Liver (tissue), 9 donors: ENCODE data around the gene RBBP5. TPM values are rescaled to one million over a fixed set of nuclear protein-coding genes. Genes with fewer than 3 reads are reported as not detected.
A peak's percentile ranks its signal among the peaks of the same experiment; 100 is the strongest.

Source experiments
- DNase-seq: peaks from one replicate; pipeline ENCODE4 v3.0.0-alpha.2; 2017; ENCODE audit warnings: low spot score
- H3K27ac ChIP-seq, 2 donors: one replicate each; pipeline ENCODE4 v1.7.0; 2013; ENCODE audit warnings: inconsistent platforms in 2 of 2, low read length in 2 of 2, control low read depth in 1 of 2, low read depth in 1 of 2, mild to moderate bottlenecking in 1 of 2
- H3K27me3 ChIP-seq, 4 donors: one replicate each; pipeline versions ENCODE4 v1.6.1 to v1.7.0; 2013; ENCODE audit warnings: low read length in 3 of 4, inconsistent platforms in 1 of 4, mild to moderate bottlenecking in 1 of 4, moderate library complexity in 1 of 4; ENCODE audit not compliant: control insufficient read depth in 4 of 4, insufficient read depth in 4 of 4
- H3K36me3 ChIP-seq, 4 donors: one replicate each; pipeline versions ENCODE4 v1.6.1 to v1.7.0; 2013; ENCODE audit warnings: low read length in 3 of 4, mild to moderate bottlenecking in 3 of 4, low read depth in 1 of 4, moderate library complexity in 1 of 4; ENCODE audit not compliant: control insufficient read depth in 4 of 4, insufficient read depth in 3 of 4
- H3K4me1 ChIP-seq, 4 donors: one replicate each; pipeline versions ENCODE4 v1.6.1 to v1.7.0; 2013; ENCODE audit warnings: low read length in 3 of 4, mild to moderate bottlenecking in 3 of 4, moderate library complexity in 1 of 4; ENCODE audit not compliant: control insufficient read depth in 4 of 4, insufficient read depth in 4 of 4
- H3K4me3 ChIP-seq, 3 donors: one replicate each; pipeline versions ENCODE4 v1.6.1 to v1.7.0; 2013; ENCODE audit warnings: low read length in 3 of 3, control low read depth in 1 of 3, low read depth in 1 of 3, mild to moderate bottlenecking in 1 of 3
- H3K9ac ChIP-seq, 2 donors: one replicate each; pipeline ENCODE4 v1.7.0; 2013; ENCODE audit warnings: low read length in 2 of 2, mild to moderate bottlenecking in 2 of 2, moderate library complexity in 2 of 2, control low read depth in 1 of 2, low read depth in 1 of 2
- H3K9me3 ChIP-seq, 4 donors: one replicate each; pipeline versions ENCODE4 v1.6.1 to v1.7.0; 2013; ENCODE audit warnings: low read length in 3 of 4; ENCODE audit not compliant: control insufficient read depth in 4 of 4
- EGR1 ChIP-seq, 2 donors: IDR thresholded peaks; 2 replicates each; pipeline ENCODE4 v1.6.1; 2016 to 2018; ENCODE audit warnings: antibody characterized with exemption in 2 of 2, low read depth in 2 of 2
- FOXA2 ChIP-seq: IDR thresholded peaks from 2 replicates; pipeline ENCODE4 v1.6.1; 2016; ENCODE audit warnings: antibody characterized with exemption
- GABPA ChIP-seq, 2 donors: IDR thresholded peaks in 1 of 2; conservative IDR thresholded peaks in 1 of 2; 2 replicates each; pipeline ENCODE4 v1.6.1; 2016; ENCODE audit warnings: antibody characterized with exemption in 2 of 2, mild to moderate bottlenecking in 1 of 2, moderate library complexity in 1 of 2
- HNF4A ChIP-seq, 2 donors: conservative IDR thresholded peaks; 2 replicates each; pipeline ENCODE4 v1.6.1; 2016; ENCODE audit warnings: antibody characterized with exemption in 2 of 2, mild to moderate bottlenecking in 2 of 2
- HNF4G ChIP-seq: IDR thresholded peaks from 2 replicates; pipeline ENCODE4 v1.6.1; 2016; ENCODE audit warnings: antibody characterized with exemption
- JUND ChIP-seq, 2 donors: IDR thresholded peaks; 2 replicates each; pipeline ENCODE4 v1.6.1; 2016; ENCODE audit warnings: antibody characterized with exemption in 2 of 2
- MAX ChIP-seq: IDR thresholded peaks from 2 replicates; pipeline ENCODE4 v1.6.1; 2016; ENCODE audit warnings: antibody characterized with exemption
- NR2F2 ChIP-seq: IDR thresholded peaks from 2 replicates; pipeline ENCODE4 v1.6.1; 2016; ENCODE audit warnings: antibody characterized with exemption
- RAD21 ChIP-seq, 2 donors: IDR thresholded peaks; 2 replicates each; pipeline ENCODE4 v1.6.1; 2016; ENCODE audit warnings: antibody characterized with exemption in 2 of 2, mild to moderate bottlenecking in 2 of 2
- REST ChIP-seq: IDR thresholded peaks from 2 replicates; pipeline ENCODE4 v1.6.1; 2016; ENCODE audit warnings: antibody characterized with exemption, mild to moderate bottlenecking
- RXRA ChIP-seq, 2 donors: IDR thresholded peaks; 2 replicates each; pipeline ENCODE4 v1.6.1; 2017 to 2018; ENCODE audit warnings: antibody characterized with exemption in 2 of 2, mild to moderate bottlenecking in 1 of 2
- SP1 ChIP-seq: IDR thresholded peaks from 2 replicates; pipeline ENCODE4 v1.6.1; 2018; ENCODE audit warnings: antibody characterized with exemption, mild to moderate bottlenecking
- TAF1 ChIP-seq: conservative IDR thresholded peaks from 2 replicates; pipeline ENCODE4 v1.6.1; 2016; ENCODE audit warnings: antibody characterized with exemption, mild to moderate bottlenecking
- YY1 ChIP-seq: IDR thresholded peaks from 2 replicates; pipeline ENCODE4 v1.6.1; 2016; ENCODE audit warnings: antibody characterized with exemption, mild to moderate bottlenecking
- ZBTB33 ChIP-seq: IDR thresholded peaks from 2 replicates; pipeline ENCODE4 v1.6.1; 2016; ENCODE audit warnings: antibody characterized with exemption
- WGBS: extraction: QIAGEN DNeasy Blood & Tissue Kit; methylation state at CpG from one replicate; pipeline ENCODE4 v1.1.7; 2013; 5-methylcytosine and 5-hydroxymethylcytosine counted together
- polyA plus RNA-seq, 2 donors: library from polyadenylated mRNA; stranded (reverse) in 1 of 2; unstranded in 1 of 2; fragments of 200-250 nt in 1 of 2; fragments of >200 nt in 1 of 2; fragmentation: Nextera tagmentation in 1 of 2; extraction: Ambion mirVana in 1 of 2; gene quantifications; one replicate each; pipeline versions ENCODE4 v1.2.1 to v1.2.3, GENCODE V29; 2013 to 2015
- total RNA-seq, 2 donors: library from RNA; depleted of rRNA; stranded (reverse); fragments of >200 nt; gene quantifications; one replicate each; pipeline ENCODE4 v1.2.3, GENCODE V29; 2014
- TF ChIP-seq, protein P1 (sequence below): fragments of 150-350 bp; IDR thresholded peaks from 2 replicates; pipeline ENCODE4 v1.5.1; 2017; ENCODE audit warnings: improper control_type of control experiment, low read depth, low read length; ENCODE audit not compliant: missing input control
- TF ChIP-seq, protein P2 (sequence below): IDR thresholded peaks from 2 replicates; pipeline ENCODE4 v1.6.1; 2016; ENCODE audit warnings: antibody characterized with exemption
- donor health status: healthy.
- donor health status: healthy.
- donor health status: healthy.
- donor health status: healthy.
- donor health status: healthy.

RBBP5 gene
- total and polyA plus RNA-seq, 4 donors, result 4.6 to 12.0 (median 8.5) TPM

- no peak overlapping the region for H3K9ac ChIP-seq
- no peak for DNase-seq
- WGBS, result 99% methylated on average over 2 of the region's 2 CpGs
- H3K4me3 ChIP-seq, result no peak overlapping the region
- H3K27me3 ChIP-seq, result no peaks in the 10 kb centered on the region
- no peaks in the 10 kb centered on the region for H3K9me3 ChIP-seq
- H3K27ac ChIP-seq, result no peak overlapping the region
- no peak for TF ChIP-seq TAF1
- no peak for TF ChIP-seq JUND (IDR thresholded peaks at IDR 0.05)
- TF ChIP-seq EGR1 (IDR thresholded peaks at IDR 0.05; ENCODE audit: low read depth in 2 of 2), result no peak
- TF ChIP-seq HNF4G, result no peak
- TF ChIP-seq, protein P1, sequence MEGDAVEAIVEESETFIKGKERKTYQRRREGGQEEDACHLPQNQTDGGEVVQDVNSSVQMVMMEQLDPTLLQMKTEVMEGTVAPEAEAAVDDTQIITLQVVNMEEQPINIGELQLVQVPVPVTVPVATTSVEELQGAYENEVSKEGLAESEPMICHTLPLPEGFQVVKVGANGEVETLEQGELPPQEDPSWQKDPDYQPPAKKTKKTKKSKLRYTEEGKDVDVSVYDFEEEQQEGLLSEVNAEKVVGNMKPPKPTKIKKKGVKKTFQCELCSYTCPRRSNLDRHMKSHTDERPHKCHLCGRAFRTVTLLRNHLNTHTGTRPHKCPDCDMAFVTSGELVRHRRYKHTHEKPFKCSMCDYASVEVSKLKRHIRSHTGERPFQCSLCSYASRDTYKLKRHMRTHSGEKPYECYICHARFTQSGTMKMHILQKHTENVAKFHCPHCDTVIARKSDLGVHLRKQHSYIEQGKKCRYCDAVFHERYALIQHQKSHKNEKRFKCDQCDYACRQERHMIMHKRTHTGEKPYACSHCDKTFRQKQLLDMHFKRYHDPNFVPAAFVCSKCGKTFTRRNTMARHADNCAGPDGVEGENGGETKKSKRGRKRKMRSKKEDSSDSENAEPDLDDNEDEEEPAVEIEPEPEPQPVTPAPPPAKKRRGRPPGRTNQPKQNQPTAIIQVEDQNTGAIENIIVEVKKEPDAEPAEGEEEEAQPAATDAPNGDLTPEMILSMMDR, result no peak
- TF ChIP-seq NR2F2, result no peak
- TF ChIP-seq, protein P2, sequence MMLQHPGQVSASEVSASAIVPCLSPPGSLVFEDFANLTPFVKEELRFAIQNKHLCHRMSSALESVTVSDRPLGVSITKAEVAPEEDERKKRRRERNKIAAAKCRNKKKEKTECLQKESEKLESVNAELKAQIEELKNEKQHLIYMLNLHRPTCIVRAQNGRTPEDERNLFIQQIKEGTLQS, result no peak
- TF ChIP-seq ZBTB33, result no peak
- no peak for TF ChIP-seq YY1
- no peak for TF ChIP-seq GABPA (IDR thresholded peaks at IDR 0.05 in 1 of 2, conservative IDR thresholded peaks at IDR 0.05 in 1 of 2)
- TF ChIP-seq MAX, result no peak
- no peak for TF ChIP-seq RXRA (IDR thresholded peaks at IDR 0.05)
- no peak for TF ChIP-seq SP1
- no peak for TF ChIP-seq HNF4A (conservative IDR thresholded peaks at IDR 0.05)
- TF ChIP-seq FOXA2, result no peak
- H3K4me1 ChIP-seq, result no peaks in the 10 kb centered on the region
- no peaks in the 10 kb centered on the region for H3K36me3 ChIP-seq
Observed at GRCh38 chr1:205071028-205071409, 50.8 kb downstream of the RBBP5 start.

DNA sequence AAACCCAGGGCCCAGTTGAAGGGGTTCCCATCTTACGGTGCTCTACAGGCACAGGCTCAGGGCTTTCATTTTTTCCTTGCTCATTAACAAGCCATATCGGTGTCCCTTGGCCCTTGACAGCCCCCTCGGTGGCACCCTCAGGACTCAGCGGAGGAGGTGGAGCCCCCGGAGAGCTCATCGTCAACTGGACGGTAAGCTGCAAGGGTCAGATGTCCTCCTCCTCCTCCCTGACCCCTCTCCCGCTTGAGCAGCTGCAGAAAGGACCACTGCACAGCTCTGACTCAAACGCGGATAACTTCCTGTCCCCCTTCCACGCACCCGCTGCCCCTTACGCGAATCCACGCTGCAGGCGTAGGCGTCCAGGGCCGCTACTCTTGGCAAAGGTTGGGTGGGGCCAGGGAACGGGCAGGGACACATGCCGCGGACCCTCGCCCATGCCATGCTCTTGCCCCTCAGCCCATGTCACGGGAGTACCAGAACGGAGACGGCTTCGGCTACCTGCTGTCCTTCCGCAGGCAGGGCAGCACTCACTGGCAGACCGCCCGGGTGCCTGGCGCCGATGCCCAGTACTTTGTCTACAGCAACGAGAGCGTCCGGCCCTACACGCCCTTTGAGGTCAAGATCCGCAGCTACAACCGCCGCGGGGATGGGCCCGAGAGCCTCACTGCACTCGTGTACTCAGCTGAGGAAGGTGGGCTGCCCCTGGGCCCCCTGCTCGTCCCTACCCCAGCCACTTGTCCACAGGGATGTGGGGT, 52.2 kb downstream of the RBBP5 start:
- no peak overlapping the region for H3K9ac ChIP-seq
- no peaks in the 10 kb centered on the region for H3K4me1 ChIP-seq
- H3K9me3 ChIP-seq, result no peaks in the 10 kb centered on the region
- no peak for TF ChIP-seq HNF4G
- no peak for TF ChIP-seq RAD21 (IDR thresholded peaks at IDR 0.05)
- TF ChIP-seq JUND (IDR thresholded peaks at IDR 0.05), result no peak
- no peak for TF ChIP-seq RXRA (IDR thresholded peaks at IDR 0.05)
- no peak for TF ChIP-seq REST
- TF ChIP-seq NR2F2, result no peak
- no peak overlapping the region for H3K4me3 ChIP-seq
- H3K27me3 ChIP-seq, result no peaks in the 10 kb centered on the region
- H3K27ac ChIP-seq, result no peak overlapping the region
- DNase-seq, result peak; percentile 20
- 89% methylated on average over 42 of the region's 42 CpGs for WGBS
- H3K36me3 ChIP-seq, result no peaks in the 10 kb centered on the region
